Measurements from ENCODE around the gene VPS11.
"Not testable (repeated sequence)": the region's sequence is repeated elsewhere in the genome, so short reads cannot be mapped to it uniquely, and the experiment has no call there.

Gene VPS11

GRCh38 chr11:119084663-119085436 lies 17.2 kb downstream of the VPS11 start, which contains the start of gene HMBS:
TSS of gene HMBS (plus strand) at chr11:119084881. CDS start at chr11:119085034, 153 bp downstream.
- peak; percentile 63 for DNase-seq

- DNase-seq: no peak
These were observed 17.8 kb downstream of the VPS11 start for GRCh38 chr11:119085437-119085847.

- DNase-seq: no peak
These were observed 19.5 kb downstream of the VPS11 start for GRCh38 chr11:119087123-119087522.

GRCh38 chr11:119087747-119088241 lies 20.2 kb downstream of the VPS11 start:
- DNase-seq: no peak

- DNase-seq: no peak
These were observed 20.8 kb downstream of the VPS11 start for GRCh38 chr11:119088406-119088805.

- no peak for DNase-seq
These were observed 21.7 kb downstream of the VPS11 start for GRCh38 chr11:119089319-119089718.

GRCh38 chr11:119091178-119091577 lies 23.6 kb downstream of the VPS11 start:
- no peak for DNase-seq

GRCh38 chr11:119091966-119092879 lies 24.6 kb downstream of the VPS11 start:
- DNase-seq: no peak

- DNase-seq: no peak
These were observed 25.5 kb downstream of the VPS11 start for GRCh38 chr11:119092880-119093842.

- no peak for DNase-seq
These were observed 26.6 kb downstream of the VPS11 start for GRCh38 chr11:119093942-119094815.

- DNase-seq: no peak
These were observed 27.1 kb downstream of the VPS11 start for GRCh38 chr11:119094816-119095065.

- peak; percentile 90 for DNase-seq
These were observed 27.7 kb downstream of the VPS11 start for GRCh38 chr11:119095066-119095880.

- no peak for DNase-seq
These were observed 32.1 kb downstream of the VPS11 start for GRCh38 chr11:119099711-119100110.

GRCh38 chr11:119100246-119100970 lies 32.8 kb downstream of the VPS11 start:
- DNase-seq: no peak

GRCh38 chr11:119100994-119101758 lies 33.6 kb downstream of the VPS11 start:
- no peak for DNase-seq

GRCh38 chr11:119101759-119102423 lies 34.3 kb downstream of the VPS11 start, which contains the start of gene DPAGT1:
TSS of gene DPAGT1 (minus strand) at chr11:119101853. CDS start at chr11:119101655, 198 bp downstream.
- DNase-seq: peak; percentile 78

- DNase-seq: not testable (repeated sequence)
These were observed 35.6 kb downstream of the VPS11 start for GRCh38 chr11:119103161-119103664.

GRCh38 chr11:119103793-119104192 lies 36.2 kb downstream of the VPS11 start:
- DNase-seq: peak; percentile 51

Measured in NCI-H2171 (cell line).